H1 (cell line): ENCODE data around the gene AMOTL2. TPM values are rescaled to one million over a fixed set of nuclear protein-coding genes. Genes with fewer than 3 reads are reported as not detected.

Experiments
- CEBPB ChIP-seq: IDR thresholded peaks from 2 replicates; pipeline ENCODE4 v1.6.1; 2012; ENCODE audit warnings: low read depth, low read length
- CHD1 ChIP-seq: IDR thresholded peaks from 2 replicates; pipeline ENCODE4 v1.6.1; 2012; ENCODE audit warnings: low read depth, low read length, improper control_type of control experiment
- EZH2 ChIP-seq: fragments of 200-600 bp; sonication (generic); IDR thresholded peaks from 2 replicates; pipeline ENCODE4 v1.7.1; 2012; ENCODE audit warnings: low read depth, mild to moderate bottlenecking, moderate library complexity, low read length, inconsistent platforms; ENCODE audit not compliant: severe bottlenecking
- SRF ChIP-seq: IDR thresholded peaks from 2 replicates; pipeline ENCODE4 v1.6.1; 2011; ENCODE audit warnings: mild to moderate bottlenecking, low read depth, low read length, moderate library complexity
- polyA plus RNA-seq, 7 experiments: library from polyadenylated mRNA; depleted of rRNA in 3 of 7; stranded (reverse) in 5 of 7; unstranded in 2 of 7; fragments of >200 nt in 5 of 7; fragments of 200-250 nt in 2 of 7; gene quantifications; 1 replicate in 5 of 7; 2 replicates in 1 of 7; 4 replicates in 1 of 7; pipeline versions ENCODE4 v1.2.1 to v1.2.3, GENCODE V29; 2011 to 2013; ENCODE audit warnings: missing spikeins in 2 of 7, mixed read lengths in 2 of 7
- total RNA-seq: library from RNA; stranded (reverse); fragmentation: NEBNext Ultra II Directional; extraction: Animal tissue kit (Norgen Biotek cat#: 25700); gene quantifications from 2 replicates; pipeline ENCODE4 v1.2.1, GENCODE V29; 2021

Gene AMOTL2
- total and polyA plus RNA-seq, 2 of the 8 experiments (the other 6 are each of a cell fraction or from before 2014, with no cell fraction given), result 19.0 to 63.7 TPM

DNA sequence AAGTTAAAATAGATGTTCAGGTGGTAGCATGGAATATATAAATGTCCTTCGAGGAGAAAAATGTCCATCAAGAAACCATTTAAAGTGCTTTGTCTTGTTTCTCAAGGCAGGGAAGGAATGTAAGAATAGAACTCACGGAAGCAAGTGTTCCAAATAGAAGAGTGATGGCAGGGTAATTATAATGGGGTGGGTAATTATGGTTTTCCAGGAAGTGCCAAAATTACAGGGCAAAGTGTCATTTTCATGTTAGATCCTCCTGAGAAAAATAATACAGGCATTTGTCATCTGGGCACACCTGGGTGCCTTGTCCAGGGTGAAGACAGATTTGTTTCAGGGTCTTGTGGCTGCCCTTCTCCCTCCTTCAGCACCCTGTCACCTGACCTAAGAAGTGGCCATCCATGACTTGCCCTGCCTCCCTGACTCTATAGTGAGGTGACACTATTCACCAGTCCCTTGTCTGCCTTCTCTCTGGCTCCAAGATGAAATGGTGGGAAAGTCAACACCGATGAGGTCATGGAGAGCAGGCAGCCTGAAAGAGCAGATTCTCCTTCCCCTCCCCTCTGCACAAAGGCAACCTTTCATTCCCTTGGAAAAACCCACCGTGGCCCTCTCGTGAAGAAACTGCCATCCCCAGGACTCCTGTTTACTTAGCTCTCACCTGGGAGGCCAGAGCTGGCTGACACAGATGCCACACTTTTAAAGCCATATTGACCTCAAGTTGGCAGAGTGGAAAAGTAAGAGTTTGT, 45.1 kb upstream of the AMOTL2 start (continued):
- TF ChIP-seq EZH2 (no peak), CHD1 (no peak), SRF (no peak), CEBPB (no peak)
